GM23248 (cell line): ENCODE results near the gene SLC44A4.

ENCODE experiments used
- EZH2 ChIP-seq: fragments of 200-600 bp; sonication (generic); IDR thresholded peaks from 2 replicates; pipeline ENCODE4 v1.6.1; 2018; ENCODE audit warnings: antibody characterized with exemption, mild to moderate bottlenecking; ENCODE audit not compliant: insufficient read depth, poor library complexity, severe bottlenecking
- EZH2phosphoT487 ChIP-seq: fragments of 200-600 bp; sonication (generic); IDR thresholded peaks from 2 replicates; pipeline ENCODE4 v1.6.1; 2018; ENCODE audit warnings: antibody characterized with exemption, moderate library complexity, mild to moderate bottlenecking, low read depth; ENCODE audit not compliant: insufficient read depth

DNA sequence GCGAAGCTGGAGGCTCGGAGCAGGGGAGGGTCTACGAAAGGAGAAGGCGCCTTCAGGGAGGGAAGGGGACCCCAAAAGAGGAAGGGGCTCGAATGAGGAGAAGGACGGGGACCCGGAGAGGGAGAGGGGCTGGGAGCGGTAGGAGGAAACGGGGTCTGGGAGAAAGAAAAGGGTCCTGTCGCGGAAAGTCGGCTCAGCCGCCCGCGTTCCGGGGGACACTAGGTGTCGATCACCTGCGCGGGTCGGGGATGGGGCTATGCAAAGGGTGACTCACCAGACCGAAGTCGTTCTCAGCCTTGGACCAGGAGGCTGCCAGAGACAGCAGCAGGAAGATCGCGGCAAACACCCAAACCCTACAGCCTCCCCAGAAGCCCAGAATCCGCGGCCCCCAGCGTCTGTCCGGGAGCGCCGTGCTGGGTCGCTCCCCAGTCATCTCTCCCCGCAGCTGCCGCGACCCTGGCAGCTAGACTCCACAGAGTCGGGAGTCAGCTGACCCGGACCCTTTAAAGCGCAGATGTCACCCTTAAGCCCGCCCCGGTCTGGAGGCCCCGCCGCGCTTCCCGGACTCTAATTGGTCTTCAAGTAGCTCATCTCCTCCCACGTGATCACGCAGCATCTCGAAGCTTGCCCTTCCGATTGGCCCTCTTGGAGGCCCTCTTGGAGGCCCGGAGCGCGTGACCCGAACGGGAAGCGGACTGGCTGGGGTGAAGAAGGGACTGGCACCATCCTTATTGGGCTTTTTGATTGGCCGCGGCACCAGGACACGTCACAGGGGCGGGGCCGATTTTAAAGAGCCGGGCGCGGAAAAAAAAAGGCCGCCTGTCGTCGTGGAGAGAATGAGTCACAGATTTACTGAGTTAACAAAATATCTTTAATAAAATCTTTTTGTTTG is 16.2 kb downstream of the SLC44A4 start, which contains the start of gene NEU1:
- TF ChIP-seq EZH2: no peak
- no peak for TF ChIP-seq EZH2phosphoT487
